HCT116 (cell line): Measurements from ENCODE around the gene PDLIM7. TPM values are rescaled to one million over a fixed set of nuclear protein-coding genes. Genes with fewer than 3 reads are reported as not detected.

ENCODE experiments used
- ATAC-seq: fragments of 200-7000 bp; cut with Tn5 transposase; 2 replicates; pipeline ENCODE4 v1.9.1; 2020; ENCODE audit warnings: mild to moderate bottlenecking, moderate library complexity
- BruUV-seq: library from RNA; stranded (reverse); fragments of 400-500 nt; replicated peaks from 2 replicates; lab custom pipeline; 2021; lab: Mats Ljungman, UMichigan
- CTCF ChIA-PET: fragments of 300-600 bp; sonication (Branson Sonifier 250); formaldehyde crosslinking; loops from one replicate; lab custom pipeline; 2021; ENCODE audit warnings: antibody characterized with exemption; lab: Charles Lee
- POLR2A ChIA-PET: fragments of 300-600, 350-600 bp; sonication (Branson Sonifier 250); formaldehyde crosslinking; loops from one replicate; lab custom pipeline; 2021; ENCODE audit warnings: antibody characterized with exemption; lab: Charles Lee
- RAD21 ChIA-PET, 2 experiments: fragments of 300-600 bp; sonication (Branson Sonifier 250); formaldehyde crosslinking; loops; one replicate each; lab custom pipeline; 2023; ENCODE audit warnings: low total read pairs in 2 of 2; ENCODE audit not compliant: uncharacterized antibody in 2 of 2, unreplicated experiment in 2 of 2, low non-redundant PET in 1 of 2; lab: Charles Lee
- DNase-seq: peaks from one replicate; pipeline ENCODE4 v3.0.0-alpha.2; 2010; ENCODE audit warnings: low read depth, low spot score
- H2AFZ ChIP-seq: fragments of 200-600 bp; shearing (Covaris generic), sonication (generic); 2 replicates; pipeline ENCODE4 v1.6.1; 2017; ENCODE audit warnings: low read depth, mixed run types, mixed read lengths, antibody characterized with exemption, low read length; ENCODE audit not compliant: poor library complexity, severe bottlenecking
- H3K27ac ChIP-seq: 2 replicates; pipeline ENCODE4 v1.5.1; 2012; ENCODE audit warnings: low read depth, low read length
- H3K27me3 ChIP-seq: fragments of 200-600 bp; sonication (generic); 2 replicates; pipeline ENCODE4 v1.6.1; 2016; ENCODE audit warnings: mixed run types, low read length, mixed read lengths; ENCODE audit not compliant: insufficient read depth
- H3K36me3 ChIP-seq, 2 experiments: fragments of 200-500 bp in 1 of 2; fragments of 200-600 bp in 1 of 2; sonication (Bioruptor generic) in 1 of 2; sonication (generic) in 1 of 2; 2 replicates each; pipeline versions ENCODE4 v1.5.1 to v1.6.1; 2014 to 2016; ENCODE audit warnings: low read length in 2 of 2, inconsistent platforms in 1 of 2, mixed read lengths in 1 of 2, mixed run types in 1 of 2; ENCODE audit not compliant: insufficient read depth in 2 of 2, control insufficient read depth in 1 of 2
- H3K4me1 ChIP-seq, 2 experiments: fragments of 200-600 bp in 1 of 2; sonication (generic) in 1 of 2; 2 replicates each; pipeline versions ENCODE4 v1.5.1 to v1.6.1; 2012 to 2017; ENCODE audit warnings: low read length in 2 of 2, inconsistent platforms in 1 of 2, mild to moderate bottlenecking in 1 of 2, mixed read lengths in 1 of 2, mixed run types in 1 of 2, moderate library complexity in 1 of 2; ENCODE audit not compliant: insufficient read depth in 2 of 2, control insufficient read depth in 1 of 2
- H3K4me2 ChIP-seq: fragments of 200-600 bp; sonication (generic); 2 replicates; pipeline ENCODE4 v1.6.1; 2017; ENCODE audit warnings: mixed run types, low read length, mixed read lengths
- H3K4me3 ChIP-seq, 2 experiments: fragments of 200-600 bp in 1 of 2; sonication (generic) in 1 of 2; replicated peaks in 1 of 2; 2 replicates each; pipeline ENCODE4 v1.5.1; 2011 to 2016; ENCODE audit warnings: low read length in 2 of 2, control low read depth in 1 of 2, low read depth in 1 of 2, mild to moderate bottlenecking in 1 of 2, mixed read lengths in 1 of 2, mixed run types in 1 of 2
- H3K79me2 ChIP-seq: fragments of 200-600 bp; sonication (generic); 2 replicates; pipeline ENCODE4 v1.6.1; 2017; ENCODE audit warnings: mild to moderate bottlenecking, mixed run types, low read length, moderate library complexity, mixed read lengths; ENCODE audit not compliant: insufficient read depth
- H3K9ac ChIP-seq: fragments of 200-600 bp; sonication (generic); 2 replicates; pipeline ENCODE4 v1.6.1; 2016; ENCODE audit warnings: low read length, mixed read lengths
- H3K9me2 ChIP-seq: fragments of 200-600 bp; sonication (generic), shearing (Covaris generic); 2 replicates; pipeline ENCODE4 v1.6.1; 2017; ENCODE audit warnings: mixed run types, mild to moderate bottlenecking, moderate library complexity; ENCODE audit not compliant: insufficient read depth
- H3K9me3 ChIP-seq, 2 experiments: fragments of 200-500 bp in 1 of 2; fragments of 200-600 bp in 1 of 2; sonication (Bioruptor generic) in 1 of 2; sonication (generic) in 1 of 2; 2 replicates each; pipeline ENCODE4 v1.6.1; 2014 to 2017; ENCODE audit warnings: low read length in 2 of 2, mixed read lengths in 2 of 2, inconsistent platforms in 1 of 2, low read depth in 1 of 2, mild to moderate bottlenecking in 1 of 2, mixed run types in 1 of 2, moderate library complexity in 1 of 2; ENCODE audit not compliant: control insufficient read depth in 1 of 2, insufficient read depth in 1 of 2
- H4K20me1 ChIP-seq: fragments of 200-600 bp; sonication (generic), shearing (Covaris generic); 2 replicates; pipeline ENCODE4 v1.6.1; 2017; ENCODE audit warnings: mixed run types, mild to moderate bottlenecking, moderate library complexity; ENCODE audit not compliant: insufficient read depth
- CBX3 ChIP-seq: IDR thresholded peaks from 2 replicates; pipeline ENCODE4 v1.6.1; 2012; ENCODE audit warnings: low read depth
- EGR1 ChIP-seq: IDR thresholded peaks from 2 replicates; pipeline ENCODE4 v1.6.1; 2012; ENCODE audit warnings: low read depth
- POLR2AphosphoS5 ChIP-seq: IDR thresholded peaks from 2 replicates; pipeline ENCODE4 v1.6.1; 2011; ENCODE audit warnings: mild to moderate bottlenecking, low read depth, low read length, moderate library complexity
- SIN3A ChIP-seq: IDR thresholded peaks from 2 replicates; pipeline ENCODE4 v1.6.1; 2012; ENCODE audit warnings: low read depth
- SP1 ChIP-seq: IDR thresholded peaks from 2 replicates; pipeline ENCODE4 v1.6.1; 2012; ENCODE audit warnings: low read depth
- SRF ChIP-seq: IDR thresholded peaks from 2 replicates; pipeline ENCODE4 v1.6.1; 2012; ENCODE audit warnings: low read depth
- YY1 ChIP-seq: IDR thresholded peaks from 2 replicates; pipeline ENCODE4 v1.6.1; 2011; ENCODE audit warnings: low read length, low read depth, moderate library complexity, mild to moderate bottlenecking; ENCODE audit not compliant: insufficient replicate concordance; ENCODE audit errors: extremely low read depth
- ZBTB33 ChIP-seq: IDR thresholded peaks from 2 replicates; pipeline ENCODE4 v1.6.1; 2011; ENCODE audit warnings: mild to moderate bottlenecking, low read length, moderate library complexity; ENCODE audit not compliant: insufficient replicate concordance; ENCODE audit errors: extremely low read depth
- ZFX ChIP-seq: fragments of 450-650 bp; IDR thresholded peaks from 2 replicates; pipeline ENCODE4 v1.6.1; 2017
- ZNF274 ChIP-seq: fragments of 200-500 bp; sonication (Bioruptor generic); IDR thresholded peaks from 2 replicates; pipeline ENCODE4 v1.6.1; 2014; ENCODE audit warnings: mild to moderate bottlenecking, low read depth, low read length, inconsistent platforms
- intact Hi-C: fragments of 100-400 bp; cut with micrococcal nuclease; formaldehyde crosslinking; loops from 2 replicates; pipeline ENCODE4 v1.10.0; 2022
- total RNA-seq: library from RNA; stranded (reverse); gene quantifications from one replicate; pipeline ENCODE4 v1.2.1, GENCODE V29; 2021; ENCODE audit not compliant: unreplicated experiment
- TF ChIP-seq, protein P1 (sequence below): IDR thresholded peaks from 2 replicates; pipeline ENCODE4 v1.6.1; 2012

PDLIM7 gene
- total RNA-seq, 1 experiment from 2014 or later, result 153 TPM

- H3K27ac ChIP-seq, result no peak overlapping the region
These were observed 22.4 kb downstream of the PDLIM7 start for GRCh38 chr5:177474846-177475562.

More at GRCh38 chr5:177474846-177475562, 22.4 kb downstream of the PDLIM7 start:
- Histone ChIP-seq H3K9me2 (no peaks in the 10 kb centered on the region), H3K9me3 (no peaks in the 10 kb centered on the region), H3K36me3 (no peaks in the 10 kb centered on the region), H3K4me3 (no peak overlapping the region), H3K9ac (no peak overlapping the region), H3K4me1 (peaks cover 8 to 49% of the 10 kb centered on the region in 2 experiments; a peak in 3 of 4 replicates), H3K79me2 (peaks cover 27% of the 10 kb centered on the region), H2AFZ (no peak overlapping the region), H4K20me1 (no peaks in the 10 kb centered on the region), H3K4me2 (no peak overlapping the region), H3K27me3 (no peaks in the 10 kb centered on the region)
- TF ChIP-seq EGR1, result no peak
- no peak for TF ChIP-seq YY1
- no peak for TF ChIP-seq SIN3A
- TF ChIP-seq, protein P1, sequence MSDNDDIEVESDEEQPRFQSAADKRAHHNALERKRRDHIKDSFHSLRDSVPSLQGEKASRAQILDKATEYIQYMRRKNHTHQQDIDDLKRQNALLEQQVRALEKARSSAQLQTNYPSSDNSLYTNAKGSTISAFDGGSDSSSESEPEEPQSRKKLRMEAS, result no peak
- no peak for TF ChIP-seq ZNF274
- TF ChIP-seq ZBTB33, result no peak
- no peak for TF ChIP-seq SP1
- no peak for TF ChIP-seq ZFX
- no peak for TF ChIP-seq POLR2AphosphoS5
- no peak for TF ChIP-seq CBX3
- TF ChIP-seq SRF, result no peak
- ChIA-PET RAD21 (no interaction called here), CTCF (no interaction called here), POLR2A (no interaction called here)
- ATAC-seq (no peak), DNase-seq (no peak)
- BruUV-seq, result no TSS peak
- intact Hi-C loops, result loop anchor here (1.0 kb wide), 1 partner anchor 21 kb away; no protein-coding TSS in a partner anchor
